NCI-H526 treated with DMSO at 0.1 percent for 48 hours (cell line): Measurements from ENCODE around the gene OVCA2.

Experiments
- DNase-seq: peaks from one replicate; lab custom pipeline; 2025; lab: John Stamatoyannopoulos, UW

Gene OVCA2

DNA sequence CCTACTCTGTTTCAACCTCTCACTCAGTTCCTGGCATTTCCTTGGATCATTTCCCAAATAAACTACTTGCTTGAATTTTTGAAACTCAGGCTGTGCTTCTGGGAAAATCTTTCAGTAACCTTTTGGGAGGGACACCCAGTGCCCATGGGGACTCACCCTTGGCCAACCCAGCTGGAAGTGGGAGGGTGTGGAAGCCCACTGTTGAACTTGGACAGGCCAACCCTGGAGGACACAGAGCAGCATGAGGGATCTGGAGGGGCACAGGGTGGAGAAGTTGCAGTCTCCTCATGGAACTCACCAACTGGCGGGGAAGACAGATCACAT, 27.9 kb upstream of the OVCA2 start:
- no peak for DNase-seq

DNA sequence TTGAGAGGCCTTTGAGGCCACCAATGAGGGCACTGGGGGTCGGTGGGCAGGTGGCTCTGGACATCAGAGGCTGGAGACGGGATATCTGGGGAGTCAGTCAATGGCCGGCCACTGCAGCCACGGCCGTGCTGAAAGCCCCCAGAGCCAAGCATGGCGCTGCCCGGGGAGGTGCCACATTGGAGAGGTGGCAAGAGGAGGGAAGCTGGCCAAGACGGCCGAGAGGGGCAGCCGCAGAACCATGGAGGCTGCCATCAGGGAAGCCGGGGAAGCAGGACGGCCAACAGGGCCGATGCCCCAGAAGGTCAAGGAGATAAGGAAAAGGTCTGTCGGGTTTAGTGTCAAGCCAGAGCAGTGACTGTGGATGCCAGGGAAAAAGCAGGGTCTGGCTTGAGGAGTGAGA, 26.5 kb upstream of the OVCA2 start:
- no peak for DNase-seq

DNA sequence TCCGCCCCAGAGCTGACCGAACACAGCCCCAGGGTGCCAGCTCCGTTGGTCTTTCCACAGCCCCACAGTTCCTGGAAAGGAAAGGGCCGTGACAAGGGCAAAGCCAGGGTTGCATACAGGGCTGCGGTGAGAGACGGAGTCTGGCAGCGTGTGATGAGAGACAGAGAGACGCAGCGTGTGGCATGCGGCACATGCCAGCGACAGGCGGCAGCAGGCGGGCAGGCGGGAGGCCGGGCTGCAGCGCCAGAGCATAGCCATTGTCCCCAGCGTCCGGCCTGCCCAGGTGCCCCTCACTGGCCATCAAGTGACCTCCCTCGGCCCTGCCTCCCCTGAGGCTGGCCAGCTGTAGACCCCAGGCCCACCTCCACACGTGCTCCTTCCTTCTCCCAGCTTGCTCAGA, 25.3 kb upstream of the OVCA2 start:
- DNase-seq = no peak

GRCh38 chr17:2017274-2017941, 24.4 kb upstream of the OVCA2 start:
- DNase-seq = no peak

- DNase-seq = no peak
Measured at GRCh38 chr17:2018716-2019510, 22.9 kb upstream of the OVCA2 start.

- DNase-seq = no peak
Measured at GRCh38 chr17:2019723-2020122, 22.1 kb upstream of the OVCA2 start.

GRCh38 chr17:2020721-2021120, 21.1 kb upstream of the OVCA2 start:
- no peak for DNase-seq

DNA sequence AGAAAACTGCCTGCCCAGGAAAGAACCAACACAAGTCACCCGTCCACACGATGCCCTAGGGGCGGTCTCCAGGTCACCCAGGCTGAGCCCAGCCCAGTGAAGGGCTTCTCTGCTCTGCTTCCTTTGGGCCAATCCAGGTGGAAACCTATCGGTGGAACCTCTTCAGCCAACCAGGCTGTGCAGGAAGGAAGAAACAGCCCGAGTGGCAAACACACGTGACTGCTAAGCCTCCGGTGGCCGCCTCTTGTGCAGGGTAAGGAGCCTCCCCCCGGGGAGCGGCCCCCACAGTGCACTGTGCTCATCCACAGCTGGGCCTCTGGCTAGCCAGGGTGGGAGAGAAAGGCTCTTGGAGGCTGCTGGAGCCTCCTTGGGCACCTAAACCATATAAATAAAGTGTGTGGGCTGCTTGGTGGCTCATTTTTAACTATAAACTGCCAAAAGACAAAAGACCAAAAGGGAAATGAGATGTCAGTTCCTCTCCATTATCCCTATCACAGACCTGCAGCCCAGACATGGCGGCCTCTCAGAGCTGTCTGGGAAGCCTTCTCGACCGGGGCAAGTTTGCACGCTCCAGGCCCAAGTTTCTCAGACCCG, 19.1 kb upstream of the OVCA2 start:
- no peak for DNase-seq

GRCh38 chr17:2023256-2023655, 18.6 kb upstream of the OVCA2 start:
- no peak for DNase-seq

GRCh38 chr17:2023692-2024571, 17.9 kb upstream of the OVCA2 start:
- no peak for DNase-seq

DNA sequence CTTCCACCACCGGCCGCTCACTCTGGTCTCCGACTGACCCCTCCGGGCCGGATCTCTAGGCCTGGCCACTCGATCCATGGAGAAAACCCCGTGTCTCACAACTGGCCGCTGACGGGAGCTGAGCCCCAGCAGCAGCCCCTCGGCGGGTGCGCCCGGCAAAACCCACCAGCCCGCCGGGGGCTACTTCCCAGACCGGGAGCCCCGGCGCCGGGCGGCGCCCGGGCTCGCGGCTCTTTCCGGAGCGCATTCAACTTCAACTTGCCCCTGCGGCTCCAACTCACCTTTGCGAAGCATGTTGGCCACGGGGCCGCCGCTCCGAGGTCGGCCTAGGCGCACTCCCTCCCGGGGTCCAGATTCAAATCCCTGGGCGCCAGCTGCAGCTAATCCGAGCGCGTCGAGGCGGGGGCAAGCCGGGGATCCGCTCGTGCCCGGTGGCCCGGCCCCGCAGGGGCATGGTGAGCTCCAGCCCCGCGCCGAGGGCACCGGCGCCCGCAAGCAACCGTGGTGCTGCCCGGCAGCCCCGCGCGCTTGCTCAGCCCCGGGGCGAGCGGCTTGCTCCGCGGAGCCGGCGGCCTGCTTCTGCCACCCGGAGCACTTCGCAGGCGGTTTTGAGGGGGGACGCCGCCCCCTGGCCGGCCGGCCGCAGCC, 17.1 kb upstream of the OVCA2 start:
- DNase-seq = no peak

- DNase-seq = peak; percentile 8
Measured at GRCh38 chr17:2025220-2025621, 16.6 kb upstream of the OVCA2 start, which contains the start of gene RTN4RL1. Gene RTN4RL1, minus strand, starts transcription at chr17:2025334. Its CDS starts 469 bp downstream, at chr17:2024865.

GRCh38 chr17:2025622-2026309, 16.1 kb upstream of the OVCA2 start:
- DNase-seq = peak; percentile 37

GRCh38 chr17:2027528-2028233, 14.1 kb upstream of the OVCA2 start:
- no peak for DNase-seq

DNA sequence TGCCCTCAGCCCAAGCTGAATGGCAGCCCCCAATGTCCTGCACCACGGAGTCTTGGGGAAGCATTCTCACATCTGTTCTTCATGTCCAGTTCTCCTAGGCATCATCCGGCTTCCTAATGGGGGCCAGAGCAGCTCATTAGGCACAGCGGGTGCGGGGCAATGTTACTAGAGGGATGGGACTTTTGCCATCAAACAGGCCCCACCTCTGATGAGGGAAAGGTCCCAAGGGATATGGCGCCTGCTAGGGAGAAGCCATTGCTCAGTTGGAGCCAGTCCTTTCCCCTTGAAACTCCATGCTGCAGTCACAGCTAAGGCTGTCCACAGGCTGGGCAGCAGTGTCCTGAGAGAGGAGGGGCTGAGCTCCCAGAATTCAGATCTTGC, 13.6 kb upstream of the OVCA2 start:
- DNase-seq = no peak

DNA sequence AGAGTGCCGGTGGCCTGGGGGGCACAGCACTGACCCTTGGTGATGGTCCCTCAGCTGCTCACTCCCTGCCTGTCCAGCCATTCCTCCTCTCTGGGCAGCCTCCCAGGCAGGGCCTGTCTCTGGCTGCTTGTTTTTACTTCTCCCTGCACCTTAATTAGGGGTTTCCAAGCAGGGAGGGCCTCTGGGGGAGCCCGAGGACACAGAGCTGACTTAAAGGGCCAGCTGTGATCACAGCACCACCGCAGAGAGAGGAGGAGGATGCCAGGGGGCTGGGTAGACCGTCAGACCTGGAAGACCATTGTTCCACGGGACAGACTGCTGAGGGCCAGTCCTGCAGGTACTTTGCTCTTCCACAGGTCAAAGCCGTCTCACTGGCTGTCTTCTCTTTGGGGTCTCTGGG, 13.1 kb upstream of the OVCA2 start:
- no peak for DNase-seq

GRCh38 chr17:2029911-2030778, 11.7 kb upstream of the OVCA2 start, which contains the start of gene DPH1:
Gene DPH1, plus strand, starts transcription at chr17:2030153. Its CDS starts 17 bp downstream, at chr17:2030170.
- DNase-seq = peak; percentile 66

DNA sequence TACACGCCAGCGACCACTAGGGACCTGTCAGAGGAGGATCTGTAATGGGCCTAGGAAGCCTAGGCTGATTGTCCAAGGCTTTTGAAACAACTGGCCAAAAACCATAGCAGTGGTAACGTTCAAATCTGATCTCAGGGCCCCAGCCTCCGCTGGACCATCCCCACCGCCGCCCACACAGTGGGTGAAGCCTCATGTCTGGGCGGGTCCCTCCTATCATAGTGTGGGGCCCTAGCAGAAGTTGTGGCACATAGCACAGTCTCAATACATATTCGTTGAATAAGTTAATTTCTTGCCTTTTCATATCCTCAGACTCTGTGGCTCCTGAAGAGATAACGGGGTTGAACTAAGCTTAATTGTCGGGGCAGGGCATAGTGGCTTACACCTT, 11.1 kb upstream of the OVCA2 start:
- DNase-seq = no peak

- DNase-seq = no peak
Measured at GRCh38 chr17:2033153-2033552, 8.7 kb upstream of the OVCA2 start.

DNA sequence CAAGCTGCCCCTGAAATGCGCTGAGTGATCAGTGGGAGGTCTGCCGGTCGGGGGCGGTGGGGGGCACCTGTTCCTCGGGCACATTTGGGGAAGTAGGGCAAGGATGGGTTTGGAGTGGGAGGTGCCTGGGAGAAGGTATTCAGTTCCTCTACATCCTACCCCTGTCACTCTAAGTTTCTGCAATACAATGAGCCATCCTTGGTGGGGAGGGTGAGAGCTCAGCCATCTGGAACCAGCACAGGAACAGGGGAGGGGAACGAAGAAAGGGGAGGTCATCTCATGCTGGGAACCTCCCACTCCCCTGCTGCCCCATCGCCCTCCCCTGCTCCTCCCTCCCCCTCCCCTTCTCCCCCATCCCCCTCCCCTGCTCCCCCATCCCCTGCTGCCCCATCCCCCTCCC, 7.7 kb upstream of the OVCA2 start:
- no peak for DNase-seq
